T-helper 1 cell treated with Interleukin-12 subunit alpha and Interleukin-12 subunit beta and Interleukin-4 antibody, amounts not matched to agents 30 μg/mL and 1 μg/mL, for 36 hours (primary cell): ENCODE measurements around the gene IQCK.

Experiments
- H3K27ac Mint-ChIP-seq: one replicate; pipeline ENCODE4 v1.8.0; 2021; ENCODE audit warnings: mild to moderate bottlenecking, mixed read lengths
- H3K27me3 Mint-ChIP-seq: one replicate; pipeline ENCODE4 v1.8.0; 2021; ENCODE audit warnings: low read depth, mixed read lengths
- H3K36me3 Mint-ChIP-seq: one replicate; pipeline ENCODE4 v1.8.0; 2021; ENCODE audit warnings: low read depth, mixed read lengths
- H3K4me1 Mint-ChIP-seq: one replicate; pipeline ENCODE4 v1.8.0; 2021; ENCODE audit warnings: low read depth, mixed read lengths
- H3K4me3 Mint-ChIP-seq: one replicate; pipeline ENCODE4 v1.8.0; 2021; ENCODE audit warnings: mild to moderate bottlenecking, moderate library complexity, mixed read lengths
- H3K9me3 Mint-ChIP-seq: one replicate; pipeline ENCODE4 v1.8.0; 2021; ENCODE audit warnings: mixed read lengths

The IQCK gene

DNA sequence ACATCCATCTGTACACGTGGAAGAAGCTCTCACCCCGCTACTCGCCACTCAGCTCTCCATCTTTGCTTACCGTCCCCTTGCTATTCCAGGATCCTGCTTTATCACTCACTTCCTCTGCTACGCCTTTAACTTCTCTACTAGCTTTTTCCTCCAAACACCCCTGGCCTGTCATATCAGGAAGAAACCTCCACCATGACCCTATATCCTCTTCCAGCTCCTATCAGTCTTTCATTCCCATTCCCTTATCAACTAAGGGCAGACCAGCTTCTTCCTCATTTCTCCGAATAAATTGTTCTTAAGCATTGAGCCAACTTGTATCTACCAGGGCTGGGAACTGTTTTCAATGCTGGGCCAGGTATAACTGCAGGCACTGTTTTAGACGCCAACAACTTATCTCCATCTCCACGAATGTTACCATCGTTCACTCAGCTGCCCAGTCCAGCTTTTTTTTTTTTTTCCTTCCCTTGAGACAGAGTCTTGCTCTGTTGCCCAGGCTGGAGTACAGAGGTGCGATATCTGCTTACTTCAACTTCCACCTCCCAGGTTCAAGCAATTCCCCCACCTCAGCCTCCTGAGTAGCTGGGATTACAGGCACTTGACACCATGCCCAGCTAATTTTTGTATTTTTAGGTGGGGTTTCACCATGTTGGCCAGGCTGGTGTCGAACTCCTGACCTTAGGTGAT is 4.3 kb downstream of the IQCK start:
- H3K9me3 Mint-ChIP-seq: no peaks in the 10 kb centered on the region
- H3K36me3 Mint-ChIP-seq: no peaks in the 10 kb centered on the region
- H3K4me1 Mint-ChIP-seq: peaks cover 3% of the 10 kb centered on the region
- no peak overlapping the region for H3K27ac Mint-ChIP-seq
- H3K27me3 Mint-ChIP-seq: no peaks in the 10 kb centered on the region
- H3K4me3 Mint-ChIP-seq: no peak overlapping the region

- H3K36me3 Mint-ChIP-seq: no peaks in the 10 kb centered on the region
- H3K4me1 Mint-ChIP-seq: peaks cover 3% of the 10 kb centered on the region
- H3K27me3 Mint-ChIP-seq: no peaks in the 10 kb centered on the region
- H3K9me3 Mint-ChIP-seq: no peaks in the 10 kb centered on the region
- H3K4me3 Mint-ChIP-seq: no peak overlapping the region
- no peak overlapping the region for H3K27ac Mint-ChIP-seq
Observed at GRCh38 chr16:19722981-19723380, 4.9 kb downstream of the IQCK start.

DNA sequence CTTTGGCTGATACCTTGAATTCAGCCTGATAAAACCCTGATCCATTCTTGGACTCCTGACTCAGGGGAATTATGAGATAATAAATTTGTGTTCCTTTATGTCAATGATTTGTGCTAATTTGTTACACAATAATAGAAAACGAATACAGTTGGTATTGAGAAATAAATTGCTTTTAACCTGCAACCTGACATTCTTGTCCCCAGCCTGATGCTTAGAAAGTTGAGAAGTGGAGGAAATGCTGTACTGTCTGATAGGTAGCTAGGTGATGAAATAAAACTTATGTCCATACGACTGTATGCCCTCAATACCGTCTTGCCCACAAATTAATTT is 10.5 kb downstream of the IQCK start:
- H3K36me3 Mint-ChIP-seq: no peaks in the 10 kb centered on the region
- no peaks in the 10 kb centered on the region for H3K27me3 Mint-ChIP-seq
- no peak overlapping the region for H3K4me3 Mint-ChIP-seq
- no peaks in the 10 kb centered on the region for H3K9me3 Mint-ChIP-seq
- no peak overlapping the region for H3K27ac Mint-ChIP-seq
- no peaks in the 10 kb centered on the region for H3K4me1 Mint-ChIP-seq

GRCh38 chr16:19733551-19733950 is 15.5 kb downstream of the IQCK start:
- Mint-ChIP-seq H3K27ac (no peak overlapping the region), H3K36me3 (no peaks in the 10 kb centered on the region), H3K4me1 (no peaks in the 10 kb centered on the region), H3K27me3 (no peaks in the 10 kb centered on the region), H3K9me3 (no peaks in the 10 kb centered on the region), H3K4me3 (no peak overlapping the region)

- no peaks in the 10 kb centered on the region for H3K36me3 Mint-ChIP-seq
- no peaks in the 10 kb centered on the region for H3K9me3 Mint-ChIP-seq
- H3K4me1 Mint-ChIP-seq: no peaks in the 10 kb centered on the region
- H3K4me3 Mint-ChIP-seq: no peak overlapping the region
- peaks cover 2% of the 10 kb centered on the region for H3K27me3 Mint-ChIP-seq
- no peak overlapping the region for H3K27ac Mint-ChIP-seq
Observed at GRCh38 chr16:19735074-19735867, 17.2 kb downstream of the IQCK start.

GRCh38 chr16:19737306-19738038 is 19.4 kb downstream of the IQCK start:
- Mint-ChIP-seq H3K36me3 (no peaks in the 10 kb centered on the region), H3K27ac (no peak overlapping the region), H3K27me3 (peaks cover 5% of the 10 kb centered on the region), H3K4me1 (no peaks in the 10 kb centered on the region), H3K9me3 (no peaks in the 10 kb centered on the region), H3K4me3 (no peak overlapping the region)

DNA sequence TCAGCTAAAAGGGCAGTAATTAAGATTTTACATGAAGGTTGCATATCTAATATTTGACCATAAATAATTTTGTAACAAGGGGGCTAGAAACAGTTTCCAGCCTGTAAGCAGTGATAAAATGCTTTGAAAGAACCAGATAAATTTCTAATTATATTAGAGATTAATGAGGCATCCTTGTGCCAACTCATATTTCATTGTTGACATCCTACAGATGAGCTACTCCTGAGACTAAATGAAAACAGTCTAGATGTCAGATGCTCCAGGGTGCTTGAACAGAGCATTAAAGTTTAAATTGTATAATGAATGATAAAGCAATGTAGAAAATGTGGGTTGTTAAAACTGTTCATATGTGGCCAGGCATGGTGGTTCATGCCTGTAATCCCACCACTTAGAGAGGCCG is 23.3 kb downstream of the IQCK start:
- Mint-ChIP-seq H3K27ac (no peak overlapping the region), H3K27me3 (peaks cover 5% of the 10 kb centered on the region), H3K36me3 (no peaks in the 10 kb centered on the region), H3K4me1 (no peaks in the 10 kb centered on the region), H3K4me3 (no peak overlapping the region), H3K9me3 (no peaks in the 10 kb centered on the region)

GRCh38 chr16:19743816-19744159 is 25.7 kb downstream of the IQCK start:
- Mint-ChIP-seq H3K27ac (no peak overlapping the region), H3K4me3 (no peak overlapping the region), H3K9me3 (no peaks in the 10 kb centered on the region), H3K4me1 (no peaks in the 10 kb centered on the region), H3K36me3 (no peaks in the 10 kb centered on the region), H3K27me3 (peaks cover 8% of the 10 kb centered on the region)

DNA sequence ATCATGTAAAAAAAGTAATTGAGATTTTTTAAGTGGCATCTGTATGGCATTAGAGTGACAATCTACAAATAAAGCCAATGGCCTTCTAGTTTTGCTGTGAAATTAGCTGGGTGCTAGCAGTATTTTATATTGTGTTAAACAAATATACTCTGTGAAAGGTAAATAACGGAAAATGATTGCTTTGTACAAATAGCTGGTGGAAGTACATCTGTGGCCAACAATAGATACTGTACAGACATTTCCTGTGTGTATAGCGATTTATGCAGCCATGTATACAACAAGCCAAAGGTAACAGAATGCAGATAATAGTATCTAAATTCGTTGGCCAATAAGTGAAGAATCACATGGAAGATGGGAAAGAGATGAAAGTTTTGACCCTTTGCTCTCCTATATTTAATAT is 26.6 kb downstream of the IQCK start:
- no peak overlapping the region for H3K4me3 Mint-ChIP-seq
- H3K4me1 Mint-ChIP-seq: no peaks in the 10 kb centered on the region
- no peaks in the 10 kb centered on the region for H3K36me3 Mint-ChIP-seq
- H3K27ac Mint-ChIP-seq: no peak overlapping the region
- peaks cover 8% of the 10 kb centered on the region for H3K27me3 Mint-ChIP-seq
- no peaks in the 10 kb centered on the region for H3K9me3 Mint-ChIP-seq

DNA sequence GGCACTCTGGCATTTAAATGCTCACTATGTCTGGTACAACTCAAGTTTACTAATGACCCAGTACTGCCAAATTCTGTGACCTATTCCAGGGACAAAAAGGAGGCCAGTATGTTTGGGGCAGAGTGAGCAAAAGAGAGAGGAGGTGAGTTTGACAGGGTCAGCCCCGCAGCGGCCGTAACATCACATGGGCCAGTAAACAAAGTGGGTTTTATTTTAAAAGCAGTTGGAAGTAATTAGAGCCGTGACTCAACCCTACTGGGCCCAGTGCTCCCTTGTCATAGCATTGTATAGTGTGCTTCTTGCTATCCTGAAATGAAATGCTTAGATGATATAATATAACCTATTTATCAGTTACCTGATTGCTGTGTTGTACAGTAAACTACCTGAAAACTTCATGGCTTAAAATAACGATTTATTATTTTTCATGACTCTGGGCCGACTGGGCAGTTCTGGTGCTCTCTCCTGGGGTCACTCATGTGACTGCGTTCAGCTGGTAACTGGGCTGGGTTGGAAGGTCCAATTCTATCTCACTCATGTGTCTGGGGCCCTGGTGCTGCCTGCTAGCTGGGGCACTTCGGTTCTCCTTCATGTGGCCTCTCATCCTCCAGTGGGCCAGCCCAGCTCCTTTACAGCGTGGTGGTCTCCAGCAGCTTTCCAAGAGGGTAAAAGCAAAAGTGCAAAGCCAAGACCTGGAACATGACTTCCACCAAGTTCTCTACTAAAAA is 27.4 kb downstream of the IQCK start:
- H3K4me3 Mint-ChIP-seq: no peak overlapping the region
- no peaks in the 10 kb centered on the region for H3K4me1 Mint-ChIP-seq
- peaks cover 5% of the 10 kb centered on the region for H3K27me3 Mint-ChIP-seq
- no peaks in the 10 kb centered on the region for H3K9me3 Mint-ChIP-seq
- no peaks in the 10 kb centered on the region for H3K36me3 Mint-ChIP-seq
- no peak overlapping the region for H3K27ac Mint-ChIP-seq

- Mint-ChIP-seq H3K27me3 (peaks cover 3% of the 10 kb centered on the region), H3K36me3 (no peaks in the 10 kb centered on the region), H3K27ac (no peak overlapping the region), H3K9me3 (no peaks in the 10 kb centered on the region), H3K4me3 (no peak overlapping the region), H3K4me1 (no peaks in the 10 kb centered on the region)
Observed at GRCh38 chr16:19746561-19746960, 28.5 kb downstream of the IQCK start.

DNA sequence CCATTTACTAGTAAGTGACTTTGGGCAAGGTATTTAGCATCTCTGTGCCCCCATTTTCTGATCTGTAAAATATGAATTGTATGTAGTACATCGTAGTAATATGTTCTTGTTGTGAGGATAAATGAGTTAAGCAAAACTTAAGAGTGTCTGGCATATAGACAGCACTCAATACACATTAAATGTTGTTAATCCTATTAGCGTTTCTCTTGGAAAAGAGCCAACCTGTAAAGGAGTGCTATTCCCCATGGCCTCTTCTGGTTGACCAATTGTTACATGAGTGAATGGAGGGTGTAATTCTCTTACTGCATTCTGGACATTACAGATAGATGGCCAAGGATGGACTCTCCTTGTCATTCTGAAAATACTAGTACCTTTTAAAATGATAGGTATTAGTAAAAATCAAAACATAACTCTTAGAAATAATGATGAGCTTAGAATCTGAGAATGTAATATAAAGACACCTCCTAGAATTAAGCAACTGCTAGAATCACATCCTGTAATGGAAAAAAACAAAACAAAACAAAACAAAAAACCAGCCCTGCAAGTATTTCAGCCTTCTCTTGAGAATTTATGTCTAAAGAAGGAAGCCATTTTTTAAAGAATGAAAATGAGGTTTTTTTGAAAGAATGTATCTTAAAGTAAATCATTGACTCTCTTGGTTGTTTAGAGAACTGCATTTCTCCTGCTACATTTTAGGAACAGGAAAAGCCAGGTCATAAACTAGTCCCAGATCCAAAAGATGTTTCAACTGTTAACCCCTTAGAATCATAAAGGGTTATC is 30.5 kb downstream of the IQCK start:
- H3K4me3 Mint-ChIP-seq: no peak overlapping the region
- no peak overlapping the region for H3K27ac Mint-ChIP-seq
- H3K4me1 Mint-ChIP-seq: no peaks in the 10 kb centered on the region
- H3K27me3 Mint-ChIP-seq: peaks cover 3% of the 10 kb centered on the region
- no peaks in the 10 kb centered on the region for H3K9me3 Mint-ChIP-seq
- H3K36me3 Mint-ChIP-seq: no peaks in the 10 kb centered on the region

DNA sequence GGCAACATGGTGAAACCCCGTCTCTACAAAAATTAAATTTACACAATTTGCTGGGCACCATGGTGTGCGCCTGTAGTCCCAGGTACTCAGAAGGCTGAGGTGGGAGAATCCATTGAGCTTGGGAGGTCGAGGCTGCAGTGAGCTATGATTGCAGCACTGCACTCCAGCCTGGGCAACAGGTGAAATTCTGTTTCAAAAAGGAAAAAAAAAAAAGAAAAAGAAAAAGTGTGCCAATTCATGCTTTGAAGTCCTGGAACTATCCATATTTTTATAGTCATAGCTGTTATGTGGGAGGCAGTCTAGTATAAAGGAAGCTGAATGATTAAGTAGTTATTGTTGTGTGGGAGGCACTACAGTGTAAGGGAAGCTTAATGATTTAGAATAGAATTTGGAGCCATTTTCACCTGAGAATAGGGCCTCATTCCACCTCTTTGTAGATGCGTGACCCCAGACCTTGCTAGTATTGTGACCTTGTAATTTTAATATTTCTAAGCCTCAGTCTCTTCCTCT is 31.6 kb downstream of the IQCK start:
- H3K27ac Mint-ChIP-seq: no peak overlapping the region
- no peaks in the 10 kb centered on the region for H3K4me1 Mint-ChIP-seq
- peaks cover 3% of the 10 kb centered on the region for H3K27me3 Mint-ChIP-seq
- H3K9me3 Mint-ChIP-seq: no peaks in the 10 kb centered on the region
- no peak overlapping the region for H3K4me3 Mint-ChIP-seq
- H3K36me3 Mint-ChIP-seq: no peaks in the 10 kb centered on the region
